Subcutaneous abdominal adipose tissue (tissue), 5 donors: ENCODE data around the gene KRT4.

Experiments
- H3K27ac ChIP-seq: one replicate; pipeline ENCODE4 v1.7.0; 2013; ENCODE audit warnings: low read depth, mild to moderate bottlenecking, inconsistent platforms, low read length, moderate library complexity
- H3K27me3 ChIP-seq, 5 donors: one replicate each; pipeline ENCODE4 v1.7.0; 2013; ENCODE audit warnings: low read length in 5 of 5, inconsistent platforms in 1 of 5; ENCODE audit not compliant: control insufficient read depth in 5 of 5, insufficient read depth in 4 of 5
- H3K36me3 ChIP-seq, 5 donors: one replicate each; pipeline ENCODE4 v1.7.0; 2013; ENCODE audit warnings: low read length in 5 of 5; ENCODE audit not compliant: control insufficient read depth in 5 of 5, insufficient read depth in 5 of 5
- H3K4me1 ChIP-seq, 5 donors: one replicate each; pipeline ENCODE4 v1.7.0; 2013; ENCODE audit warnings: low read length in 5 of 5, mild to moderate bottlenecking in 3 of 5, moderate library complexity in 1 of 5; ENCODE audit not compliant: control insufficient read depth in 5 of 5, insufficient read depth in 5 of 5
- H3K4me3 ChIP-seq, 5 donors: one replicate each; pipeline ENCODE4 v1.7.0; 2013; ENCODE audit warnings: low read length in 5 of 5, low read depth in 1 of 5
- H3K9ac ChIP-seq, 5 donors: one replicate each; pipeline ENCODE4 v1.7.0; 2013; ENCODE audit warnings: low read length in 5 of 5, mild to moderate bottlenecking in 4 of 5, moderate library complexity in 3 of 5
- H3K9me3 ChIP-seq, 5 donors: one replicate each; pipeline ENCODE4 v1.7.0; 2013; ENCODE audit warnings: low read length in 5 of 5; ENCODE audit not compliant: control insufficient read depth in 5 of 5
- donor health status: healthy.
- donor health status: healthy.
- donor health status: healthy.
- donor health status: healthy.
- donor health status: healthy.

Gene KRT4

DNA sequence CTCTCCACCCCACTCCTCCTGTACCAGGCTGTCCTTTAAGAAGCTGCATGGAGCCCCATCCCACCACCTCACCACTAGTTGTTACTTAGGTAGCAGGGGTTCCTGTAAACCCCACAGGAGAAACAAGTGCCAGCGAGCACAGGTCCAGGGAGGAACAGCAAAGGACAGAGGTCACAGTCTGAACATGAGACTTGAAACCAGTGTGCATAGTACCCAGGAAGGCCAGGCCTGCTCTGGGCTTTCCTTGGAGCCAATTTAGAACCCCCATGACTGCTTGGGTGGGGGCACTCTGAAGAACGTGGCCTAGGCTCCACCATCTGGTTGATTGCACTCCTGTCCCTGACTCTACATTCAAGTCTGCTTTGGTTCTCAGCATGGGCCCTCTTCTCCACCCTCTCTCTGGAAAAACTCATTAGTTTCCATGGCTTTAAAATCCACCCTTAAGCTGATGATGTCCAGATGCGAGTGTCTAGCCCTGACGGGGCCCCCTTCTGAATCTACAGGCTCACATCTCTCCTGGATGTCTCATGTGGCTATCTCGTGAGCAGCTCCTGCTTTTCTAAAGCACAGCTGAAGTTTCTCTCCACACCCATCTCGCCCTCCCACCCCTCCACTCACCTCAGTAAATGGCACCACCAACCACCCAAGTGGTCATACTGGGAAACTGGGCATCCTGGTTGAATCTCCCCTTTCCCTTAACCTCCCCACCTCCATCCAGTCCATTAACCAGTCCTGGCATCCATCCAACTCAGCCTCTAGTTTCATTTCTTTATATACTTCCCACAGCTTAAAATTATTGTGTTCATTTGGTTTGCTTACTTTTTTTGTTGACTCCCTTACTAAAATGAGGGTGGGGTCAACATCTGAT, 26.4 kb downstream of the KRT4 start:
- no peaks in the 10 kb centered on the region for H3K36me3 ChIP-seq
- peaks cover 0 to 3% (median 0%) of the 10 kb centered on the region in 5 donors for H3K9me3 ChIP-seq
- H3K27me3 ChIP-seq: peaks cover 17 to 42% (median 31%) of the 10 kb centered on the region in 5 donors
- H3K27ac ChIP-seq: no peak overlapping the region
- H3K9ac ChIP-seq: no peak overlapping the region
- H3K4me3 ChIP-seq: no peak overlapping the region
- H3K4me1 ChIP-seq: peaks cover 0 to 7% (median 0%) of the 10 kb centered on the region in 5 donors

DNA sequence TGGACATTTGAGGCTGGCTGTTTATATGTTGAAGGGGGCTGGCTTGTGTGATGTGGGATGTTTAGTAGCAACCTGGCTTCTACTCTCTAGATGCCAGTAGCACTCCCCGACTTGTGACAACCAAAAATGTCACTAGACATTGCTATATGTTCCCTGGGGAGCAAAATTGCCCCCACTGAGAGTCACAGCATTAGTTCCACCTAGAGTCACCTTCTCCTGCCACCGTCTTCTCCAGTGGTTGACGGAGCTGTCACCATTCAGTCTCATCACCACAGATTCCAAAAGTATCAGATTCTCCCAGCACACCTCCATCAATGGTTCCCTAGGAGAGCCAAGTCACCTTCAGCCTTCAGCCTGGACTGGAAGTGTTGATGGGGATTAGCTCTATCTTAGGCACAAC, 29.0 kb downstream of the KRT4 start:
- H3K9ac ChIP-seq: no peak overlapping the region
- no peak overlapping the region for H3K4me3 ChIP-seq
- H3K9me3 ChIP-seq: peaks cover 0 to 3% (median 0%) of the 10 kb centered on the region in 5 donors
- H3K4me1 ChIP-seq: peaks cover 0 to 1% (median 0%) of the 10 kb centered on the region in 5 donors
- no peak overlapping the region for H3K27ac ChIP-seq
- no peaks in the 10 kb centered on the region for H3K36me3 ChIP-seq
- peaks cover 3 to 21% (median 14%) of the 10 kb centered on the region in 5 donors for H3K27me3 ChIP-seq

- Histone ChIP-seq H3K4me3 (no peak overlapping the region), H3K9ac (no peak overlapping the region)
Measured at GRCh38 chr12:52783563-52784316, 30.2 kb downstream of the KRT4 start.

GRCh38 chr12:52782502-52782901, 31.4 kb downstream of the KRT4 start:
- H3K27me3 ChIP-seq: peaks cover 3 to 7% (median 4%) of the 10 kb centered on the region in 5 donors
- H3K27ac ChIP-seq: no peak overlapping the region
- peaks cover 0 to 3% (median 0%) of the 10 kb centered on the region in 5 donors for H3K9me3 ChIP-seq
- no peak overlapping the region for H3K9ac ChIP-seq
- no peaks in the 10 kb centered on the region for H3K4me1 ChIP-seq
- no peaks in the 10 kb centered on the region for H3K36me3 ChIP-seq
- no peak overlapping the region for H3K4me3 ChIP-seq

More at GRCh38 chr12:52783563-52784316, 30.2 kb downstream of the KRT4 start:
- no peaks in the 10 kb centered on the region for H3K4me1 ChIP-seq
- peaks cover 3 to 10% (median 7%) of the 10 kb centered on the region in 5 donors for H3K27me3 ChIP-seq
- no peak overlapping the region for H3K27ac ChIP-seq
- no peaks in the 10 kb centered on the region for H3K36me3 ChIP-seq
- H3K9me3 ChIP-seq: peaks cover 0 to 3% (median 0%) of the 10 kb centered on the region in 5 donors

DNA sequence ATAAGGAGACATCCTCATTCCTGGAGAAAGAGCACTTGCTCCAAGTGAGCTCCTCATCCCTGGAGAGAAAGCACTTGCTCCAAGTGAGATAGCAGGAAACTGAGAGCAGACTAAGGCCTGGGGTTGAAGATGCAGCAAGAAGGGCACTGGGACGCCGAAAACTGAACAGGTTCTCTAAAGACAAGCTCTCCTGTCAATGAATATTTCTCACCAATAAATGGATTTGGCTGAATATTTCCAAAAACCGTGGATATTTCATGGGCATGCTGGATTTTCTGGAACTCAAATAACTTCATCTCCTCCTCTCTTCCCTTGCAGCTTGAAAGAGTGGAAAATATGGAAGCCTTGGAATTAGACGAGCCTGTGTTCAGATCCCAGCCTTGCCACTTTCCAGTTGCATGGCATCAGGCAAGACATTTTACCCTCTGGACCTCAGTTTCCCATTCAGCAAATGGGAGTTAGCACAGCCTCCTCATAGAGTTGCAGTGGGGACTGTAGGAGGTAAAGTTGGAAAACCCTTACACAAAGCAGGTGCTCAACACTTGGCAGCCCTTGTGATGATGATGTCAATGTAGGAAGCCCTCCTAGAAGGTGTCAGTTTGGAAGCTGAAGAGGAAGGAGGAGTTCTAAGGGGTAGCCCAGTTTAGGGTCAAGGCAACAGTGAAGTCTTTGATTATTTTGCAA, 32.4 kb downstream of the KRT4 start:
- H3K36me3 ChIP-seq: no peaks in the 10 kb centered on the region

GRCh38 chr12:52779914-52780313, 34.0 kb downstream of the KRT4 start:
- H3K9ac ChIP-seq: no peak overlapping the region

More for the DNA sequence above, 32.4 kb downstream of the KRT4 start:
- peaks cover 0 to 3% (median 0%) of the 10 kb centered on the region in 5 donors for H3K9me3 ChIP-seq
- H3K4me1 ChIP-seq: no peaks in the 10 kb centered on the region
- H3K9ac ChIP-seq: no peak overlapping the region
- peaks cover 3 to 5% (median 4%) of the 10 kb centered on the region in 5 donors for H3K27me3 ChIP-seq
- H3K4me3 ChIP-seq: no peak overlapping the region
- H3K27ac ChIP-seq: no peak overlapping the region

DNA sequence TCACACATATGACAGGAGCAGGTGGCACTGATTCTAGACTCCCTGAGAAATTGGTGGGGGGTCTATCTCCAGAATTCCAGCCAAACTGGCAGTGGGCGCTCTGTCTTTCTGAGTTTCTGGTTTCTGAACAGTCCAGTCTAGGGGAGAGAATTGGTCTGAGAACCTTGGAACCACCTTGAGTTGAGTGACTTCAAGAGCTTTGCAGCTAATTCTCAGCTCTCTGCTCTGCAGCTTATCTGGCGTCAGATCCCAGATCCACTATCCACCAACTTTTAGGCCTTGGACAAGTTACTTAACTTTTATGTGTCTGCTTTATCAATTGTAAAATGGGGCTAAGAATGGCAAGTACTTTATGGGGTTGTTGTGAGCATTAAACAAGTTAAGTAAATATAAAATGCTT, 35.1 kb downstream of the KRT4 start:
- Histone ChIP-seq H3K36me3 (no peaks in the 10 kb centered on the region), H3K27ac (no peak overlapping the region), H3K9ac (no peak overlapping the region), H3K4me1 (no peaks in the 10 kb centered on the region), H3K4me3 (no peak overlapping the region), H3K9me3 (no peaks in the 10 kb centered on the region), H3K27me3 (peaks cover 0 to 4% (median 1%) of the 10 kb centered on the region in 5 donors)

More at GRCh38 chr12:52779914-52780313, 34.0 kb downstream of the KRT4 start:
- Histone ChIP-seq H3K27ac (no peak overlapping the region), H3K36me3 (no peaks in the 10 kb centered on the region), H3K4me1 (no peaks in the 10 kb centered on the region), H3K27me3 (peaks cover 3 to 5% (median 4%) of the 10 kb centered on the region in 5 donors), H3K9me3 (no peaks in the 10 kb centered on the region), H3K4me3 (no peak overlapping the region)

- Histone ChIP-seq H3K27ac (no peak overlapping the region), H3K9ac (no peak overlapping the region), H3K36me3 (no peaks in the 10 kb centered on the region), H3K27me3 (peaks cover 0 to 4% (median 4%) of the 10 kb centered on the region in 5 donors), H3K9me3 (no peaks in the 10 kb centered on the region), H3K4me1 (no peaks in the 10 kb centered on the region), H3K4me3 (no peak overlapping the region)
Measured at GRCh38 chr12:52777566-52777965, 36.4 kb downstream of the KRT4 start.

- Histone ChIP-seq H3K9me3 (no peaks in the 10 kb centered on the region), H3K4me3 (no peak within 1 kb of the TSS), H3K9ac (no peak within 1 kb of the TSS), H3K4me1 (no peaks in the 10 kb centered on the region), H3K27ac (no peak within 1 kb of the TSS), H3K27me3 (peaks cover 0 to 4% (median 4%) of the 10 kb centered on the region in 5 donors), H3K36me3 (no peaks in the 10 kb centered on the region)
Measured at GRCh38 chr12:52776913-52777395, 37.0 kb downstream of the KRT4 start, which contains the start of gene KRT76. TSS of gene KRT76 (minus strand) at chr12:52777345. CDS start at chr12:52777291, 54 bp downstream.
